Endodermal cell (in vitro differentiated cells): ENCODE results near the gene OR5C1. TPM values are rescaled to one million over a fixed set of nuclear protein-coding genes. Genes with fewer than 3 reads are reported as not detected.

Source experiments
- DNase-seq: peaks from one replicate; pipeline ENCODE4 v3.0.0-alpha.2; 2017
- H3K27ac ChIP-seq: 2 replicates; pipeline ENCODE4 v1.5.1; 2013; ENCODE audit warnings: mild to moderate bottlenecking, low read depth, low read length, moderate library complexity
- H3K27me3 ChIP-seq: 2 replicates; pipeline ENCODE4 v1.6.1; 2013; ENCODE audit warnings: mild to moderate bottlenecking, low read length, moderate library complexity; ENCODE audit not compliant: insufficient read depth, control insufficient read depth, poor library complexity, severe bottlenecking
- H3K36me3 ChIP-seq: 2 replicates; pipeline ENCODE4 v1.7.0; 2013; ENCODE audit warnings: mild to moderate bottlenecking, low read length, moderate library complexity; ENCODE audit not compliant: control insufficient read depth, insufficient read depth
- H3K4me1 ChIP-seq: one replicate; pipeline ENCODE4 v1.7.0; 2013; ENCODE audit warnings: low read length; ENCODE audit not compliant: control insufficient read depth, insufficient read depth
- H3K4me3 ChIP-seq: 2 replicates; pipeline ENCODE4 v1.5.1; 2013; ENCODE audit warnings: mild to moderate bottlenecking, low read length, moderate library complexity
- H3K9ac ChIP-seq: 2 replicates; pipeline ENCODE4 v1.6.1; 2013; ENCODE audit warnings: mild to moderate bottlenecking, low read length, moderate library complexity; ENCODE audit not compliant: poor library complexity, severe bottlenecking; ENCODE audit errors: extremely low read depth
- H3K9me3 ChIP-seq: 2 replicates; pipeline ENCODE4 v1.6.1; 2013; ENCODE audit warnings: mild to moderate bottlenecking, low read length, moderate library complexity; ENCODE audit not compliant: control insufficient read depth
- H3K27ac Mint-ChIP-seq: 2 replicates; pipeline ENCODE4 v1.8.0; 2020; ENCODE audit warnings: mixed read lengths
- H3K27me3 Mint-ChIP-seq: 2 replicates; pipeline ENCODE4 v1.8.0; 2021; ENCODE audit warnings: mild to moderate bottlenecking, mixed read lengths; ENCODE audit not compliant: insufficient read depth
- H3K36me3 Mint-ChIP-seq: 2 replicates; pipeline ENCODE4 v1.8.0; 2020; ENCODE audit warnings: low read depth, mixed read lengths
- H3K4me1 Mint-ChIP-seq: 2 replicates; pipeline ENCODE4 v1.8.0; 2020; ENCODE audit warnings: mixed read lengths
- H3K4me3 Mint-ChIP-seq: 2 replicates; pipeline ENCODE4 v1.8.0; 2020; ENCODE audit warnings: mild to moderate bottlenecking, moderate library complexity, mixed read lengths
- H3K9me3 Mint-ChIP-seq: 2 replicates; pipeline ENCODE4 v1.8.0; 2020; ENCODE audit warnings: mild to moderate bottlenecking, mixed read lengths
- CTCF ChIP-seq: fragments of 200-600 bp; sonication (generic); conservative IDR thresholded peaks from 2 replicates; pipeline ENCODE4 v1.5.0; 2021; ENCODE audit warnings: antibody characterized with exemption, mild to moderate bottlenecking
- WGBS, 2 experiments: methylation state at CpG; one replicate each; pipeline versions ENCODE4 v1.1.5 to v1.1.7; 2013; ENCODE audit warnings: missing lambda C conversion rate in 2 of 2, mixed read lengths in 1 of 2; ENCODE audit not compliant: insufficient coverage in 1 of 2, insufficient read length in 1 of 2; 5-methylcytosine and 5-hydroxymethylcytosine counted together
- total RNA-seq, 2 donors: library from RNA; stranded (reverse); fragmentation: NEBNext Ultra II Directional in 1 of 2; extraction: Animal tissue kit (Norgen Biotek cat#: 25700) in 1 of 2; gene quantifications; 2 replicates in 1 of 2; 3 replicates in 1 of 2; pipeline ENCODE4 v1.2.1, GENCODE V29; 2021

OR5C1 gene
- total RNA-seq, 2 donors from 2014 or later = not detected

DNA sequence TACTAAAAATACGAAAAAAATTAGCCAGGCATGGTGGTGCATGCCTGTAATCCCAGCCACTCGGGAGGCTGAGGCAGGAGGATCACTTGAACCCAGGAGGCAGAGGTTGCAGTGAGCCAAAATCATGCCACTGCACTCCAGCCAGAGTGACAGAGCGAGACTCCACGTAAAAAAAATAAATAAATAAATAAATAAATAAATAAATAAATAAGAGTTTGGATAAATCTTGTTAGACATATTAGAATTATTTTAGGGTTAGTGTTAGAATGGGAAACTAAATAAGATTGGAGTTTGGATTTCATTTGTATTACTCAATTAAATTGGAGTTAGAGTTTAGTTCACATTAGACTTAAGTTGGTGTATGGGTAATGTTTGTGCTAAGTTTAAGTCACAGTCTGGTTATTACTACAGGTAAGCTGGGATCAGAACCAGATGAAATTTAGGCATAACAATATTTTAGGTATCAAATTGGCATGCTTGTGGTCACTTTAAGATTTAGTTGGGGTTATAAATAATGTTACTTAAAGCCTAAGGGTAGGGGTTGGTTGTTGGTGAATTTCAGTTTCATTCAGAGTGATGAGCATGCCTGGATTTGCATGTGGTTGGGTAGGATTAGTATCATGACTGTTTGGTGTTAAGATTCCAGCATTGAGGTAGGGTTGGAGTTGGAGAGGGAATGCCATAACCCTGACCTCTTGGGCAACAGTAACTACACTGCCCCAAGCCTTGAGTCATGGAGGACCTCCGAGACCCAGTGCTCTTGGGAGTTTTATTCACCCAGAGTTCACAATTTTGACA lies 3.3 kb downstream of the OR5C1 start:
- H3K9me3 Mint-ChIP-seq = peaks cover 17% of the 10 kb centered on the region
- TF ChIP-seq CTCF = no peak
- Histone ChIP-seq H3K9ac (no peak overlapping the region), H3K9me3 (no peaks in the 10 kb centered on the region), H3K4me1 (no peaks in the 10 kb centered on the region), H3K27me3 (no peaks in the 10 kb centered on the region), H3K36me3 (no peaks in the 10 kb centered on the region), H3K27ac (no peak overlapping the region), H3K4me3 (no peak overlapping the region)
- WGBS, 2 experiments = 77 to 79% methylated on average over 2 to 3 of the region's 5 CpGs
- no peaks in the 10 kb centered on the region for H3K4me1 Mint-ChIP-seq
- H3K27ac Mint-ChIP-seq = no peak overlapping the region
- peaks cover 14% of the 10 kb centered on the region for H3K27me3 Mint-ChIP-seq
- no peak for DNase-seq
- H3K36me3 Mint-ChIP-seq = no peaks in the 10 kb centered on the region
- no peak overlapping the region for H3K4me3 Mint-ChIP-seq

DNA sequence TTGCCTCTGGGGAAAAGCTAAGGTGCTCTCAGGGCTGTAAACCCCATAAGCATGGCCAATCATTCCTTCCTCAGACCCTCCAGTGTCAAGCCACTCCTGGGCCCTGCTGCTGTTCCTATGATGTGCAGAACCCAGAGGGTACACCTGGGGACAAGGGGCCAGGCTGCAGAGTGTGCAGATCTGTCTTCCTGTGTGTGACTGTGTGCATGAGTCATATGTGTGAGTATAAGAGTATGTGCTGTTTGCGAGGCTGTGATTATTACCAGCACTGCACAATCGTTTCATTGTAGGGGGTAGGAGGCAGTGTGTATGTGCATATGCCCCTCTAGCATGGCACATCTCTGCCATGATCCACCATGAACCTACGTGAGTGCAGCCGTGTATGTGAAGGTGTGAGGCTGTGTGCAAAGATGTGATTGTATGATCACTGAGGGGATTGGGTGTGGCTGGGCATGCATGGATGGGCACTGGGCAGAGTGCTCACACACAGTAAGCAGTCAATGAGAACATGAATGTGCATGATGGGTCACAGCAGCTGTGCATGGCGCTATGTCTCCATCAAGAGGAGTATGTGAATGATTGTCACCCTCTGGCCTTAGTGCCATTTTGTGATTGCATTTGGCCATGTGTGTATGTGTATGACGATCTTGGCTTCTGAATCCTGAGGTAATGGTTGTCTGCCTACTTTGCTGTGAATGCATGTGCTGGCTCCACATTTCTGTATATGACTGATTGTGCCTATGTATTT lies 8.8 kb downstream of the OR5C1 start:
- Mint-ChIP-seq H3K27ac (no peak overlapping the region), H3K4me3 (no peak overlapping the region), H3K36me3 (no peaks in the 10 kb centered on the region), H3K4me1 (no peaks in the 10 kb centered on the region), H3K9me3 (peaks cover 15% of the 10 kb centered on the region), H3K27me3 (peaks cover 5% of the 10 kb centered on the region)
- no peaks in the 10 kb centered on the region for H3K27me3 ChIP-seq
- no peaks in the 10 kb centered on the region for H3K36me3 ChIP-seq
- no peak overlapping the region for H3K9ac ChIP-seq
- no peak for DNase-seq
- H3K9me3 ChIP-seq = no peaks in the 10 kb centered on the region
- no peaks in the 10 kb centered on the region for H3K4me1 ChIP-seq
- WGBS, 2 experiments = 79 to 94% methylated on average over 2 to 6 of the region's 6 CpGs
- H3K4me3 ChIP-seq = no peak overlapping the region
- H3K27ac ChIP-seq = no peak overlapping the region
- no peak for TF ChIP-seq CTCF

- no peak within 1 kb of the TSS for H3K9ac ChIP-seq
- H3K9me3 Mint-ChIP-seq = peaks cover 7% of the 10 kb centered on the region
- no peak for DNase-seq
- H3K27me3 ChIP-seq = no peaks in the 10 kb centered on the region
- no peaks in the 10 kb centered on the region for H3K9me3 ChIP-seq
- no peaks in the 10 kb centered on the region for H3K36me3 Mint-ChIP-seq
- no peaks in the 10 kb centered on the region for H3K36me3 ChIP-seq
- no peak for TF ChIP-seq CTCF
- 90 to 95% methylated on average over 28 to 30 of the region's 30 CpGs for WGBS, 2 experiments
- H3K4me1 Mint-ChIP-seq = no peaks in the 10 kb centered on the region
- H3K4me1 ChIP-seq = no peaks in the 10 kb centered on the region
- H3K4me3 ChIP-seq = no peak within 1 kb of the TSS
- no peak within 1 kb of the TSS for H3K27ac Mint-ChIP-seq
- no peak within 1 kb of the TSS for H3K27ac ChIP-seq
- no peak within 1 kb of the TSS for H3K4me3 Mint-ChIP-seq
- H3K27me3 Mint-ChIP-seq = peaks cover 2% of the 10 kb centered on the region
Measured at GRCh38 chr9:122800066-122801060, 11.6 kb downstream of the OR5C1 start, which contains the start of gene OR1K1. Gene OR1K1 (plus strand): TSS chr9:122800123. CDS start chr9:122800123, 0 bp downstream.
